NCI-H345 (cell line): ENCODE results near the gene CCDC107.

ENCODE experiments used
- DNase-seq: peaks from one replicate; lab custom pipeline; 2025; lab: John Stamatoyannopoulos, UW

CCDC107 gene

GRCh38 chr9:35683323-35683722 is 25.2 kb downstream of the CCDC107 start:
- DNase-seq, result no peak

GRCh38 chr9:35684921-35685320 is 26.8 kb downstream of the CCDC107 start:
- no peak for DNase-seq

GRCh38 chr9:35685506-35685905 is 27.4 kb downstream of the CCDC107 start:
- DNase-seq, result no peak

- DNase-seq, result no peak
These were observed 28.4 kb downstream of the CCDC107 start for GRCh38 chr9:35686222-35687203.

GRCh38 chr9:35687306-35687705 is 29.2 kb downstream of the CCDC107 start:
- no peak for DNase-seq

GRCh38 chr9:35687972-35688557 is 30.0 kb downstream of the CCDC107 start:
- no peak for DNase-seq

GRCh38 chr9:35688558-35689541 is 30.8 kb downstream of the CCDC107 start:
- no peak for DNase-seq

- DNase-seq, result no peak
These were observed 31.6 kb downstream of the CCDC107 start, which contains the start of gene TPM2 for GRCh38 chr9:35689542-35690293. TPM2 (minus strand) TSS chr9:35689925; CDS start chr9:35689817, 108 bp downstream.

GRCh38 chr9:35690294-35690613 is 32.2 kb downstream of the CCDC107 start:
- no peak for DNase-seq

- peak; percentile 37 for DNase-seq
These were observed 32.7 kb downstream of the CCDC107 start for GRCh38 chr9:35690614-35691333.

- no peak for DNase-seq
These were observed 33.2 kb downstream of the CCDC107 start for GRCh38 chr9:35691334-35691650.

- DNase-seq, result no peak
These were observed 33.7 kb downstream of the CCDC107 start for GRCh38 chr9:35691757-35692301.

GRCh38 chr9:35695943-35696401 is 37.9 kb downstream of the CCDC107 start:
- DNase-seq, result no peak

- peak; percentile 39 for DNase-seq
These were observed 38.6 kb downstream of the CCDC107 start for GRCh38 chr9:35696520-35697215.

- DNase-seq, result no peak
These were observed 39.4 kb downstream of the CCDC107 start for GRCh38 chr9:35697486-35697885.

- DNase-seq, result no peak
These were observed 40.1 kb downstream of the CCDC107 start for GRCh38 chr9:35698231-35698630.

GRCh38 chr9:35700031-35700430 is 41.9 kb downstream of the CCDC107 start:
- no peak for DNase-seq

- no peak for DNase-seq
These were observed 42.9 kb downstream of the CCDC107 start for GRCh38 chr9:35700942-35701341.

GRCh38 chr9:35702696-35703095 is 44.6 kb downstream of the CCDC107 start:
- DNase-seq, result no peak
